HG03045 (cell line): ENCODE measurements around the gene LGR6.

Experiments
- ATAC-seq: cut with Tn5 transposase; IDR thresholded peaks from one replicate; pipeline ENCODE4 v1.9.1; 2021; ENCODE audit warnings: mild to moderate bottlenecking, moderate library complexity; ENCODE audit not compliant: unreplicated experiment

Gene LGR6

GRCh38 chr1:202217951-202218350, 24.4 kb downstream of the LGR6 start:
- ATAC-seq, result no peak

GRCh38 chr1:202220733-202221132, 27.1 kb downstream of the LGR6 start:
- ATAC-seq, result no peak

GRCh38 chr1:202221911-202222909, 28.6 kb downstream of the LGR6 start:
- ATAC-seq, result no peak

- ATAC-seq, result no peak
These were observed 29.7 kb downstream of the LGR6 start for GRCh38 chr1:202223121-202223860.

- no peak for ATAC-seq
These were observed 30.9 kb downstream of the LGR6 start for GRCh38 chr1:202224453-202224852.

- ATAC-seq, result no peak
These were observed 31.5 kb downstream of the LGR6 start for GRCh38 chr1:202225131-202225530.

- no peak for ATAC-seq
These were observed 33.6 kb downstream of the LGR6 start for GRCh38 chr1:202227053-202227672.

- ATAC-seq, result no peak
These were observed 34.4 kb downstream of the LGR6 start for GRCh38 chr1:202227997-202228401.

GRCh38 chr1:202228484-202229122, 35.0 kb downstream of the LGR6 start:
- no peak for ATAC-seq

- no peak for ATAC-seq
These were observed 35.8 kb downstream of the LGR6 start for GRCh38 chr1:202229376-202229775.

- ATAC-seq, result no peak
These were observed 36.7 kb downstream of the LGR6 start for GRCh38 chr1:202230061-202230938.

GRCh38 chr1:202230939-202231645, 37.5 kb downstream of the LGR6 start:
- ATAC-seq, result no peak

- no peak for ATAC-seq
These were observed 39.6 kb downstream of the LGR6 start for GRCh38 chr1:202233171-202233570.

GRCh38 chr1:202233804-202234203, 40.2 kb downstream of the LGR6 start:
- no peak for ATAC-seq

- no peak for ATAC-seq
These were observed 40.9 kb downstream of the LGR6 start for GRCh38 chr1:202234331-202235002.

- no peak for ATAC-seq
These were observed 41.5 kb downstream of the LGR6 start for GRCh38 chr1:202235003-202235660.

- ATAC-seq, result no peak
These were observed 42.5 kb downstream of the LGR6 start for GRCh38 chr1:202235856-202236837.
